Aorta (tissue), 5 donors: ENCODE results near the gene EIF3L. TPM values are rescaled to one million over a fixed set of nuclear protein-coding genes. Genes with fewer than 3 reads are reported as not detected.
A peak's percentile ranks its signal among the peaks of the same experiment; 100 is the strongest.

Experiments used
- ATAC-seq: fragments of 200-7000 bp; cut with Tn5 transposase; one replicate; pipeline ENCODE4 v1.9.1; 2022; ENCODE audit warnings: moderate library complexity; ENCODE audit not compliant: low FRiP score
- DNase-seq, 2 donors: peaks; one replicate each; pipeline ENCODE4 v3.0.0-alpha.2; 2020
- H3K27ac ChIP-seq, 2 donors: one replicate each; pipeline ENCODE4 v1.5.1; 2013; ENCODE audit warnings: low read length in 2 of 2, mild to moderate bottlenecking in 2 of 2, moderate library complexity in 2 of 2, control low read depth in 1 of 2, inconsistent platforms in 1 of 2, low read depth in 1 of 2
- H3K27me3 ChIP-seq, 2 donors: one replicate each; pipeline ENCODE4 v1.6.1; 2013; ENCODE audit warnings: control low read depth in 1 of 2, low read length in 1 of 2, mild to moderate bottlenecking in 1 of 2, moderate library complexity in 1 of 2; ENCODE audit not compliant: insufficient read depth in 2 of 2, control insufficient read depth in 1 of 2
- H3K36me3 ChIP-seq, 2 donors: one replicate each; pipeline ENCODE4 v1.6.1; 2013; ENCODE audit warnings: control low read depth in 1 of 2, low read length in 1 of 2, mild to moderate bottlenecking in 1 of 2; ENCODE audit not compliant: insufficient read depth in 2 of 2, control insufficient read depth in 1 of 2
- H3K4me1 ChIP-seq, 2 donors: one replicate each; pipeline ENCODE4 v1.6.1; 2013; ENCODE audit warnings: low read length in 2 of 2, control low read depth in 1 of 2, mild to moderate bottlenecking in 1 of 2, moderate library complexity in 1 of 2; ENCODE audit not compliant: insufficient read depth in 2 of 2, control insufficient read depth in 1 of 2
- H3K4me3 ChIP-seq, 2 donors: one replicate each; pipeline ENCODE4 v1.5.1; 2013; ENCODE audit warnings: low read length in 2 of 2, control low read depth in 1 of 2, mild to moderate bottlenecking in 1 of 2
- H3K9me3 ChIP-seq: one replicate; pipeline ENCODE4 v1.6.1; 2013; ENCODE audit warnings: mild to moderate bottlenecking, low read length; ENCODE audit not compliant: control insufficient read depth
- WGBS, 2 donors: extraction: QIAGEN DNeasy Blood & Tissue Kit; methylation state at CpG; one replicate each; pipeline ENCODE4 v1.1.7; 2013; 5-methylcytosine and 5-hydroxymethylcytosine counted together
- intact Hi-C, 2 donors: fragments of 100-400 bp; cut with DNase I; formaldehyde crosslinking; loops; one replicate each; pipeline versions ENCODE4 v1.14.2 to v1.15.0; 2022
- microRNA-seq, 2 donors: library from miRNA; unstranded; fragments of <30 nt; microRNA quantifications; one replicate each; pipeline ENCODE4 v1.2.0, GENCODE V29; 2020
- polyA plus RNA-seq, 2 donors: library from polyadenylated mRNA; stranded (reverse); fragments of 200-250 nt; gene quantifications; one replicate each; pipeline ENCODE4 v1.2.3, GENCODE V29; 2013
- total RNA-seq, 2 donors: library from RNA; stranded (reverse); fragmentation: NEBNext Ultra II Directional; extraction: Animal tissue kit (Norgen Biotek cat#: 25700); gene quantifications; one replicate each; pipeline ENCODE4 v1.2.1, GENCODE V29; 2021
- donor health status: healthy with polysubstance abuse.
- donor health status: Bipolar disorder and iron deficiency.
- donor health status: DM: no; HTN: no; CAD: no.
- donor health status: DM: no; HTN: no; CAD: no.
- donor health status: DM: yes; HTN: yes; CAD: no.

Gene EIF3L
- total and polyA plus RNA-seq, 4 donors: 276 to 366 (median 331) TPM

GRCh38 chr22:37932401-37932800 lies 83.2 kb downstream of the EIF3L start:
- no peak for DNase-seq
- Histone ChIP-seq H3K9me3 (no peaks in the 10 kb centered on the region), H3K27ac (no peak overlapping the region), H3K27me3 (no peaks in the 10 kb centered on the region), H3K36me3 (peaks cover 0 to 2% of the 10 kb centered on the region in 2 donors), H3K4me3 (no peak overlapping the region), H3K4me1 (no peaks in the 10 kb centered on the region)
- WGBS, 2 donors: 88% methylated on average over 10 of the region's 10 CpGs
- no peak for ATAC-seq
- intact Hi-C loops: loop anchor here (5.0 to 10.0 kb wide), 4 partner anchors 40 to 118 kb away; partner anchors contain the start of gene GALR3 (in 1 of the 2)

GRCh38 chr22:37932821-37933578 lies 83.8 kb downstream of the EIF3L start:
- intact Hi-C loops: loop anchor here (5.0 to 10.0 kb wide), 4 partner anchors 41 to 118 kb away; partner anchors contain the start of gene GALR3 (in 1 of the 2)
- WGBS, 2 donors: 83 to 85% methylated on average over 21 of the region's 21 CpGs
- peak overlapping the region in 1 of 2 donors; percentile 60 for H3K27ac ChIP-seq
- DNase-seq (no peak), ATAC-seq (no peak)
- peaks cover 0 to 3% of the 10 kb centered on the region in 2 donors for H3K36me3 ChIP-seq
- no peaks in the 10 kb centered on the region for H3K4me1 ChIP-seq
- H3K27me3 ChIP-seq: no peaks in the 10 kb centered on the region
- H3K9me3 ChIP-seq: no peaks in the 10 kb centered on the region
- no peak overlapping the region for H3K4me3 ChIP-seq

GRCh38 chr22:37933711-37934376 lies 84.6 kb downstream of the EIF3L start:
- Histone ChIP-seq H3K9me3 (no peaks in the 10 kb centered on the region), H3K36me3 (peaks cover 0 to 3% of the 10 kb centered on the region in 2 donors), H3K4me1 (no peaks in the 10 kb centered on the region), H3K27ac (peak overlapping the region in 1 of 2 donors; percentile 60), H3K27me3 (no peaks in the 10 kb centered on the region), H3K4me3 (no peak overlapping the region)
- DNase-seq (peak; percentile 92 to 98), ATAC-seq (peak; percentile 96)
- intact Hi-C loops: loop anchor here (5.0 to 10.0 kb wide), 4 partner anchors 42 to 119 kb away; partner anchors contain the start of gene GALR3 (in 1 of the 2)
- WGBS, 2 donors: 1 to 3% methylated on average over 13 of the region's 13 CpGs

Small RNA genes within 50 kb of the gene (microRNA-seq; reads per million reads assigned to microRNA genes)
- gene MIR659: 0 to 1.2 reads per million in 2 donors

Other genes starting within 250 kb of the EIF3L start
- 10 to 100 TPM; 35.7 to 62.7 TPM for gene GGA1, start 240.6 kb upstream of the EIF3L start, total RNA-seq
- 10 to 100 TPM; 14.4 to 68.7 TPM for gene GGA1, start 240.6 kb upstream of the EIF3L start, polyA plus RNA-seq
- 10 to 100 TPM in 1 of 2 donors, 1 to 10 TPM in 1; 7.2 to 18.2 TPM for gene SH3BP1, start 209.8 kb upstream of the EIF3L start, total RNA-seq
- 10 to 100 TPM in 1 of 2 donors, 1 to 10 TPM in 1; 3.5 to 14.8 TPM for gene SH3BP1, start 209.8 kb upstream of the EIF3L start, polyA plus RNA-seq
- gene PDXP, start 190.7 kb upstream of the EIF3L start, total RNA-seq: 1 to 10 TPM; 4.0 to 5.5 TPM
- gene PDXP, start 190.7 kb upstream of the EIF3L start, polyA plus RNA-seq: 10 to 100 TPM in 1 of 2 donors, 1 to 10 TPM in 1; 4.7 to 16.2 TPM
- 1,000 to 10,000 TPM; 1,050 to 1,178 TPM for gene LGALS1, start 173.8 kb upstream of the EIF3L start, total RNA-seq
- 1,000 to 10,000 TPM; 1,845 to 3,139 TPM for gene LGALS1, start 173.8 kb upstream of the EIF3L start, polyA plus RNA-seq
- gene NOL12, start 163.1 kb upstream of the EIF3L start, total RNA-seq: 10 to 100 TPM; 11.1 to 15.4 TPM
- gene NOL12, start 163.1 kb upstream of the EIF3L start, polyA plus RNA-seq: 10 to 100 TPM; 13.0 to 19.0 TPM
- 100 to 1,000 TPM in 1 of 2 donors, 10 to 100 TPM in 1; 86.0 to 113 TPM for gene TRIOBP, start 152.4 kb upstream of the EIF3L start, total RNA-seq
- 10 to 100 TPM; 26.9 to 59.1 TPM for gene TRIOBP, start 152.4 kb upstream of the EIF3L start, polyA plus RNA-seq
- 1 to 10 TPM; 4.4 to 5.8 TPM for gene GCAT, start 41.5 kb upstream of the EIF3L start, total RNA-seq
- 10 to 100 TPM in 1 of 2 donors, 1 to 10 TPM in 1; 6.9 to 21.4 TPM for gene GCAT, start 41.5 kb upstream of the EIF3L start, polyA plus RNA-seq
- gene GALR3, start 26.0 kb upstream of the EIF3L start, total RNA-seq: not detected
- gene GALR3, start 26.0 kb upstream of the EIF3L start, polyA plus RNA-seq: under 1 TPM in 1 of 2 donors, not detected in 1; 0.28 TPM
- gene ANKRD54, start 5.1 kb upstream of the EIF3L start, total RNA-seq: 10 to 100 TPM; 11.0 to 16.7 TPM
- 10 to 100 TPM; 12.4 to 17.3 TPM for gene ANKRD54, start 5.1 kb upstream of the EIF3L start, polyA plus RNA-seq
- 10 to 100 TPM; 24.2 to 39.3 TPM for gene MICALL1, start 56.9 kb downstream of the EIF3L start, total RNA-seq
- gene MICALL1, start 56.9 kb downstream of the EIF3L start, polyA plus RNA-seq: 10 to 100 TPM in 1 of 2 donors, 1 to 10 TPM in 1; 7.0 to 12.8 TPM
- gene C22orf23, start 104.2 kb downstream of the EIF3L start, total RNA-seq: not detected
- gene C22orf23, start 104.2 kb downstream of the EIF3L start, polyA plus RNA-seq: under 1 TPM in 1 of 2 donors, not detected in 1; 0.18 TPM
- gene POLR2F, start 104.3 kb downstream of the EIF3L start, total RNA-seq: 10 to 100 TPM; 45.9 to 46.2 TPM
- 100 to 1,000 TPM; 150 to 169 TPM for gene POLR2F, start 104.3 kb downstream of the EIF3L start, polyA plus RNA-seq
- 1 to 10 TPM; 2.6 to 5.9 TPM for gene SOX10, start 135.1 kb downstream of the EIF3L start, total RNA-seq
- gene SOX10, start 135.1 kb downstream of the EIF3L start, polyA plus RNA-seq: under 1 TPM in 1 of 2 donors, not detected in 1; 0.08 TPM
- gene PICK1, start 208.0 kb downstream of the EIF3L start, total RNA-seq: 10 to 100 TPM; 25.0 to 26.4 TPM
- gene PICK1, start 208.0 kb downstream of the EIF3L start, polyA plus RNA-seq: 10 to 100 TPM in 1 of 2 donors, 1 to 10 TPM in 1; 9.5 to 46.2 TPM
- under 1 TPM in 1 of 2 donors, not detected in 1; 0.81 TPM for gene SLC16A8, start 234.8 kb downstream of the EIF3L start, total RNA-seq
- under 1 TPM; 0.25 to 0.72 TPM for gene SLC16A8, start 234.8 kb downstream of the EIF3L start, polyA plus RNA-seq